ENCODE results near the gene MYL7.

The MYL7 gene

DNA sequence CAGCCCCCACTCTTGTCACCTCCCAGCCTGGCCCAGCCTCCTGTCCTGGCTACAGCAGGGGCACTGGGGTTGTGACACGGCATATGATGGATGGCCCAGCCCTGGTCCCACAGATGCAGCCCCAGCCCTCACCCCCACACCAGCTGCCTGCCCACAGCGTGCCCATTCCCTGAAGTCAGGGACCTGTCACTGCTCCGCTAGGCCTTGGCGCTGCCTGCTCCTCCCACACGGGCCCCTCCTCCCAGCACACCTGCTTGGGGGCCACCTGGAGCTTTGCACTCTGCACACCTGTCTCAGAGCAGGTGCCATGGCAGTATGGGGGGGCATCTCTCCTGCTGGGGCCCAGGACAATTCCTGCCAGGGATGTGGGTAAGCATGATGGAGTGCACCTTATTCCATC lies 44.6 kb upstream of the MYL7 start:
- Histone ChIP-seq H3K27ac (ENCODE audit: low read depth, low read length) (no peak overlapping the region), H3K4me3 (ENCODE audit: low read length) (no peak overlapping the region), H3K4me1 (ENCODE audit: control insufficient read depth, low read length) (peaks cover 3% of the 10 kb centered on the region; the same call in 1 of the 2 replicates), H3K27me3 (ENCODE audit: control insufficient read depth, low read length) (peaks cover 34% of the 10 kb centered on the region), H3K79me2 (ENCODE audit: control insufficient read depth, low read length) (no peaks in the 10 kb centered on the region), H3K9me2 (replicated peaks; ENCODE audit: control insufficient read depth, low read length) (no peaks in the 10 kb centered on the region), H3K9me3 (ENCODE audit: control insufficient read depth, insufficient read depth, low read length) (peaks cover 16% of the 10 kb centered on the region), H3K36me3 (ENCODE audit: control insufficient read depth, low read length) (no peaks in the 10 kb centered on the region), H3F3A (ENCODE audit: control insufficient read depth, insufficient read depth) (no peaks in the 10 kb centered on the region), H4K20me1 (ENCODE audit: control insufficient read depth, insufficient read depth, low read depth, low read length) (no peaks in the 10 kb centered on the region), H3K4me2 (ENCODE audit: low read length) (no peak overlapping the region)
- no peak for TF ChIP-seq EZH2phosphoT487 (IDR thresholded peaks at IDR 0.05; ENCODE audit: borderline replicate concordance, low read length)
- TF ChIP-seq CTCF (IDR thresholded peaks at IDR 0.05; ENCODE audit: low read depth, low read length, poor library complexity, severe bottlenecking): no peak

- no peaks in the 10 kb centered on the region for H4K20me1 ChIP-seq (ENCODE audit: control insufficient read depth, insufficient read depth, low read depth, low read length)
- no peak overlapping the region for H3K27ac ChIP-seq (ENCODE audit: low read depth, low read length)
- no peaks in the 10 kb centered on the region for H3K36me3 ChIP-seq (ENCODE audit: control insufficient read depth, low read length)
- H3K9me3 ChIP-seq (ENCODE audit: control insufficient read depth, insufficient read depth, low read length): peaks cover 16% of the 10 kb centered on the region
- H3K4me2 ChIP-seq (ENCODE audit: low read length): no peak overlapping the region
- TF ChIP-seq CTCF (IDR thresholded peaks at IDR 0.05; ENCODE audit: low read depth, low read length, poor library complexity, severe bottlenecking) (no peak), EZH2phosphoT487 (IDR thresholded peaks at IDR 0.05; ENCODE audit: borderline replicate concordance, low read length) (no peak)
- H3K9me2 ChIP-seq (replicated peaks; ENCODE audit: control insufficient read depth, low read length): no peaks in the 10 kb centered on the region
- no peak overlapping the region for H3K4me3 ChIP-seq (ENCODE audit: low read length)
- peaks cover 3% of the 10 kb centered on the region; the same call in 1 of the 2 replicates for H3K4me1 ChIP-seq (ENCODE audit: control insufficient read depth, low read length)
- H3K79me2 ChIP-seq (ENCODE audit: control insufficient read depth, low read length): no peaks in the 10 kb centered on the region
- H3K27me3 ChIP-seq (ENCODE audit: control insufficient read depth, low read length): peaks cover 34% of the 10 kb centered on the region
- H3F3A ChIP-seq (ENCODE audit: control insufficient read depth, insufficient read depth): no peaks in the 10 kb centered on the region
These were observed 43.8 kb upstream of the MYL7 start for GRCh38 chr7:44184873-44185446.

GRCh38 chr7:44184206-44184872 lies 43.2 kb upstream of the MYL7 start:
- Histone ChIP-seq H4K20me1 (ENCODE audit: control insufficient read depth, insufficient read depth, low read depth, low read length) (no peaks in the 10 kb centered on the region), H3F3A (ENCODE audit: control insufficient read depth, insufficient read depth) (no peaks in the 10 kb centered on the region), H3K4me1 (ENCODE audit: control insufficient read depth, low read length) (peaks cover 3% of the 10 kb centered on the region; the same call in 1 of the 2 replicates), H3K4me3 (ENCODE audit: low read length) (no peak overlapping the region), H3K36me3 (ENCODE audit: control insufficient read depth, low read length) (no peaks in the 10 kb centered on the region), H3K27me3 (ENCODE audit: control insufficient read depth, low read length) (peaks cover 35% of the 10 kb centered on the region), H3K9me2 (replicated peaks; ENCODE audit: control insufficient read depth, low read length) (no peaks in the 10 kb centered on the region), H3K27ac (ENCODE audit: low read depth, low read length) (no peak overlapping the region), H3K79me2 (ENCODE audit: control insufficient read depth, low read length) (no peaks in the 10 kb centered on the region), H3K4me2 (ENCODE audit: low read length) (no peak overlapping the region), H3K9me3 (ENCODE audit: control insufficient read depth, insufficient read depth, low read length) (peaks cover 16% of the 10 kb centered on the region)
- TF ChIP-seq CTCF (IDR thresholded peaks at IDR 0.05; ENCODE audit: low read depth, low read length, poor library complexity, severe bottlenecking): no peak
- no peak for TF ChIP-seq EZH2phosphoT487 (IDR thresholded peaks at IDR 0.05; ENCODE audit: borderline replicate concordance, low read length)

All from DOHH2 (cell line).